Cardiac septum (tissue), 1 donor: ENCODE data around the gene RHAG. TPM values are rescaled to one million over a fixed set of nuclear protein-coding genes. Genes with fewer than 3 reads are reported as not detected.
"Not testable (repeated sequence)": the region's sequence is repeated elsewhere in the genome, so short reads cannot be mapped to it uniquely, and the experiment has no call there.

ENCODE experiments used
- DNase-seq: peaks from one replicate; pipeline ENCODE4 v3.0.0-alpha.2; 2020; ENCODE audit warnings: low spot score
- intact Hi-C: fragments of 100-400 bp; cut with DNase I; formaldehyde crosslinking; loops from one replicate; pipeline ENCODE4 v1.14.0; 2022
- long read RNA-seq: library from polyadenylated mRNA; unstranded; transcript quantifications from one replicate; pipeline ENCODE4 v2.0.0, GENCODE V29; 2021
- total RNA-seq: library from RNA; stranded (reverse); fragmentation: NEBNext Ultra II Directional; extraction: Animal tissue kit (Norgen Biotek cat#: 25700); gene quantifications from one replicate; pipeline ENCODE4 v1.2.1, GENCODE V29; 2021
- donor health status: DM: no; HTN: no; CAD: no.

RHAG gene
- not detected for total RNA-seq
- long read RNA-seq, partial matches to known transcripts, result 0 of 1 reads
- long read RNA-seq, other reads (novel, unspliced or antisense), result 1 of 1 reads

DNA sequence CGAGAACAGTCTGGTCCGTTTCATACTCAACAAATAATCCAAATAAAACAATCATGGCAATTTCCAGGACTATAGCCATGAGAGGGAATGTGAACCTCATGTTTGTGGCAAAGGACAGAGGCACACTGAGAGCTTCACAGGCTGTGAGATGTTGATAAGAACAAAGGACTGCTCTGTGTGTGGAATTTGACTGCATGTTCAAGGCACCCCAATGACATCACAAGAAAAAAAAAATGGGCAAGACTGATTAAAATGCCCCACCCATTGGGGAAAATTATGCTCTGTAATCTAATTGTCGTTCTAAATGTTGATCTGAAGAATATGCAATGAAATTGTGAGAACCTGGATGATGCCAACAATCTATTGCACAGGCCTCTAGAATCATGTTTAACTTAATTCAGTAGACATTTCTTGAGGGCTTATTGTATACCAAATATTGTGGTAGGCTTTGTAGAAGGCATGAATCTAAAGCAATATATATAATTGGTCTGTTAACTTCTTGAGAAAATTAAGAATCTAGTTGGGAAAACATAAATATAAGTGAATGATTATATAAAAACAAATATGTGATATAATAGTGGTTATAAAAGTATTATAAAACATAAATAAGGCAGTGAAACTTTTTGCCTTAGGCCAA is at the start of gene RHAG:
RHAG (minus strand) TSS at position 127 of the 637 bp plus-strand sequence; CDS start at position 100, 27 bp downstream.
- intact Hi-C loops, result no loop called here
- DNase-seq, result no peak

DNA sequence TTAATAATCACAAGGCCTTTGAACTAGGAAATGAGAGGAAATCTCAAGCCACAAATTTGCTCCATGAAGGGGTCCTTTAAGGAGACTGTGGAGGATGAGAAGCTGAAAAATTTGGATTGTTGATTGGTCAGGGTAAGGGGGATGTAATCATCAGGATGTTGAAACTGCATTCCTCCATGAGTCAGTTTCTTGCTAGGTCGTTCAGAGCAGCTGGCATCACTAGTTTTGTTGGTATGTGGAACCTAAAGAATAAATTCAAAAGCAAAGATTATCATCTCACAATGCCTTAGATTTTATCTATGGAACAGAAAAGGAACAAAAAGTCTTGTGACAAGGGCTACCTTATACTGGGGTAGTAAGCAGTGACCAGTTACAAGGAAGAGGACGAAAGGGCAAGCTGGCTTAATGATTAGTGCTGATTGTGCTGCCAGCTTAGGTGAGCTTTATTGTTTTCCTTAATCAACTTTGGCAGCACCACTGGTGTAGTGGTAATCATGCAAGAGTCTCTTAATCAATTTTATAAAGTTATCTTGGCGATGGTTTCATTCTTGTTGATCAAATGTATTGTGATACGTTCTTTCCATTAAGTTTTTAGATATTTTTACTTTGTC is 40.1 kb upstream of the RHAG start:
- no peak for DNase-seq
- intact Hi-C loops, result no loop called here

DNA sequence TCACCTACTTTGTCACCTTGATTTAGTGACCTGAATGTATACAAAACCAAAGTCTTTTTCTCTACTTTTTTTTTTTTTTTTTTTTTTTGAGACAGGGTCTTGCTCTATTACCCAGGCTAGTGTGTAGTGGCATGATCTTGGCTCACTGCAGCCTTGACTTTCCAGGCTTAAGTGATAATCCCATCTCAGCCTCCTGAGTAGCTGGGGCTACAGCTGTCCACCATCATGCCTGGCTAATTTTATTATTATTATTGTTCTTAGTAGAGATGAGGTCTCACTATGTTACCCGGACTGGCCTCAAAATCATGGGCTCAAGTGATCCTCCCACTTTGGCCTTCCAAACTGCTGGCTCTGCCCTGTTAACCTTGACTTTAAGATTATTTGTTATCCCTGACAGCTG is 39.2 kb upstream of the RHAG start:
- intact Hi-C loops, result no loop called here
- no peak for DNase-seq

DNA sequence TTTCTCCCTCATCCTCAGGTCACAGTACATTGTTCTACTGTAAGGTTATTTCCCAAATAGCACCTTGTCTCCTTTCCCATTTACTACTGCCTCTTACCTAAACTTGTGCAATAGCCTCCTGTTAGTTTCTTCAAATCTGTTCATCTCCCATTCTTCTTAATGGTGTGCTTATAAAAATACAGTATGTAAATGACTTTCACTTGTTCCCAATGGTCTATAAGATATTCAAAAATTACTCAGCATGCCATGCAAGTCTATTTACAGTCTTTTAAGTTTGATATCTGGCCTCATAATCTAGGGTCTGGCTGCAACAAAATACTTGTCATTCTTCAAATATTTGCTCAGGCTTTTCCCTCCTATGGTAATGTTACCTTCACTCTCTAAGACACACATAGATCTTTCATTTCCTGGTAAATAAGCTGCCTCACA is 31.5 kb upstream of the RHAG start:
- no peak for DNase-seq
- intact Hi-C loops, result no loop called here

DNA sequence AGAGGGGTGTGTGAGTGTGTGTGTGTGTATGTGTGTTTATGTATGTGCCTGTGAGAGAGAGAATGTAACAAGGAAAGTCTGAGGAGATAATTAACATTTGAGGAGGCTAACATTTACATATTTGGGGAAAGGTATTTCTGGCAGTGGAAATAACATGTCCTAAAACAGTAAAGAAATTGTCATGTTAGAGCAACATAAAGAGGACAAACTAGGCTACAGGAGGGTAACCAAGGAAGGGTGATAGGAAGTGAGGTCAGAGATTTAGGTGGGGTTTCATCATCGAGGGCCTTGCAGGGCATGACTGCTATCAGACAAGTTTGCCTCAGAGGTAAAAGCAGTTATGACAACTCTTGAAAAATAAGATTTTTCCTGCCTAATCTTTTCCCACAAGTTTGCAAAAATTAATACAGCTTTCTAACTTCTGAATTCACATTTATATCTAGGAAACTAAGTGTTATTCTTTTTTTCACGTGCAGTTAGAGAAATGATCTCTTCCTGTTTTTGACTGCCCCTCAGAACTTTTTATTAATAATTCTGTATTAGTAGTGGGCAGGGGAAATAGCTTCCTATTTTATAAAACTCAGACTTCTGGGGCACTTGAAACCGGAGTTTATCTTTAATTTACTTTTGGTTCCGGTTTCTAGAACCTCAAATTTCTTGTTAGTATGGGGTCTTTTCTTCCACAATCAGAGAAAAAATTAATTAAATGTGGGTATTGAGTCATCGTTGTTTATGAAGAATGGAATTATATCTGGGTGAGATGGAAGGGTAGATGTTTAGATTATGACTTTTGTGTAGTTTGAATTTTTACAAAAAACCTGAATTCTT is 30.5 kb upstream of the RHAG start:
- no peak for DNase-seq
- intact Hi-C loops, result no loop called here

DNA sequence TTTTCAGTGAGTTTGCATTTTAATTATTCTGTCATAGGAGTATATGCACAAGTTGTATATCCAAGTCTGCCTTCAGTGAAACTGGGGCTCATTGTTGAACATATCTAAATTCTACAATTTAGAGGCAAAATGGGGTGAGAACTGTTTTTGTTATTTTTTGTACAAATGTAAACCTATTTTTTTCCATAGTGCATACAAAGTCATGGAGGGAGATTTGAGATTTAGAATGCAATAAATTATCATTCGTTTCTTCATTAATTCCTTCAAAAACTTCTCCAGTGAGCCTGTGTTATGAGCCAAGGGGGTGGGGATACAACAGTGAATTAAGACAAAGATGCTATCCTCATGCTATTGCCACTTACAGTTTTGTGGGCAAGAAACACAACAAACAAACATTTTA is 29.8 kb upstream of the RHAG start:
- intact Hi-C loops, result no loop called here
- no peak for DNase-seq

DNA sequence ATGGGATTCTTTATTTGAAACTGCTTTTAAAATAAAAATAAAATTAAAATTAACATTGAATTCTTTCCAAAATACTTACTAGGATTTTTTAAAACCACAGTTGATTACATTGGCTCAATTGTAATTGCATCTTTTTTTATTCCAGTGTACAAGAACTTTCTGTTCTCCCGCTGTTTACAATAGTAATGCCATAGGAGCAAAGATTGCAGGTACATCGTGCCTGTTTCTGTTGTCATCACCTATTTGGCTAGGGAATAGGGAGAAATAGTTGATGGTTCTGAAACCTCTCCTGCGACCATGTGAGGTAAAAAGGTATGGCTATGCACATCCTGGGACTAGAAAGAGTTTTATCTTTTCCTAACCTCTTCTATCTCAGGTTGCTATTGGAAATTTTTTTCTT is 28.2 kb upstream of the RHAG start:
- no peak for DNase-seq
- intact Hi-C loops, result no loop called here

DNA sequence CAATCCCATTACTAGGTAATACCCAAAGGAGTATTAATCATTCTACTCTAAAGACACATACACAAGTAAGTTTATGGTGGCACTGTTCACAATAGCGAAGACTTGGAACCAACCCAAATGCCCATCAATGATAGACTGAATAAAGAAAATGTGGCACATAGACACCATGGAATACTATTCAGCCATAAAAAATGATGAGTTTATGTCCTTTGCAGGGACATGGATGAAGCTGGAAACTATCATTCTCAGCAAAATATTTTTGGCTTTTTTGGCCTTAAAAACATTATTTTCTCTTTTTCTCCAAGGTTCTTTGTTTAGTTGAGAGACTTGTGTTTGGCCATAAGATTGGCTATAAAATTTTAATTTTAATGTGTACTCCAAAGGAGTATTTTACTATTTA is 27.4 kb upstream of the RHAG start:
- intact Hi-C loops, DNase-seq: not testable (repeated sequence)

DNA sequence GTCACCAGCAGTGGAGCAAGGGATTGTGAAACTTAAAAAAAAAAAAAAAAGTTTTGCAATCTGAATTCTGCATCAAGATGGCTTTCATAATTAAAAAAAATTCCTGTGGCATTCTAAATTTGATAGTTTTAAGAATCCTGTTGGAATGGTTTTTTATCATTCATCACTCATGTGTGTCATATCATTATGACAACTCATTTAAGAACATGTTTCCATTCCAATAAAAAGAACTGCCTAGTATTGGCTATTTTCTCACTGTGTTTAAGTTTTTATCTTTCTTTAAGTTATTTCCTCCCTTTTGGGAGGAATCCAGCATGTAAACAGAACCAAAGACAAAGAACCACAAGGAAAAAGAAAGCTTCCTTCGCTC is 26.2 kb upstream of the RHAG start:
- intact Hi-C loops, result no loop called here

DNA sequence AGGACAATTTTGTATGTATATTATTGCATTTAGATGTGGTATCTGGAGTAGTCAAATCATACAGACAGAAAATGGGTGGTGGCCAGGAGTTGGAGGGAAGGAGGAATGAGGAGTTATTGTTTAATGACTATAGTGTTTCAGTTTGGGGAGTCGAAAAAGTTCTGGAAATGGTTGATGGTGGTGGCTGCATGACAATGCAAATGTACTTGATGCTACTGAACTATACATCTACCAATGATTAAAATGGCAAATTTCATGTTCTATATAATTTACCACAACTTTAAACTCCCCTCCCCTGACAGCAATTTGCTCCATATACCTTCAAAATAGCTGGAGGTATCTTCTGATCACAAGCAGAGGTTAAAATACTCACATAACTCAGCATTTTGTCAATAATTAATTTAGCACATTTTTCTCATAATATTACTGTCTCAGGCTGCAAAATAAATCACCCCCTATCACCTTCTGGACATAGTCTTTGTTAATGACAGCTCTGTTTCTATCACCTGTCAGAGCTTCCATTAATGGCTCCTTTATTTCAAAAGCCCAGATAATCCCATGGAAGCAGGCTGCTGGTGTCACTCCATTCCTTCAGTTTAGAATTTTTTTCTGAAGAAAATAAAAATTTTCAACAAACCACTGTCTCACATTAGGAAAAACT is 25.7 kb upstream of the RHAG start:
- intact Hi-C loops, result no loop called here
- DNase-seq, result no peak

More for the DNA sequence above, 26.2 kb upstream of the RHAG start:
- no peak for DNase-seq

DNA sequence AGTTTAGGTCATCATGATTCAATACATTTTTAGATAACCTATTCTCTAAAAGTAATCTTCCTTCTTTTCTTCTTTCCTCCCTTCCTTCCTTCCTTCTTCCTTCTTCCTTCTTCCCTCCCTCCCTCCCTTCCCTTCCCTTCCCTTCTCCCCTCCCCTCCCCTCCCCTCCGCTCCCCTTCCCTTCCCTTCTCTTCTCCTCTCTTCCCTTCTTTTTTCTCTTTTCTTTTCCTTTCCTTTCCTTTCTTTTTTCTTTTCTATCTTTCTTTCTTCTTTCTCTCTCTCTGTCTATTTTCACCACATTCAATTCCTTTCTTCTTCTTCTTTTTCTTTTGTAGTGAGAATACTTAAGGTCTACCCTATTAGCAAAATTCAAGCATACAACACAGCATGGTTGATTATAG is 17.3 kb upstream of the RHAG start:
- intact Hi-C loops, result no loop called here
- no peak for DNase-seq

DNA sequence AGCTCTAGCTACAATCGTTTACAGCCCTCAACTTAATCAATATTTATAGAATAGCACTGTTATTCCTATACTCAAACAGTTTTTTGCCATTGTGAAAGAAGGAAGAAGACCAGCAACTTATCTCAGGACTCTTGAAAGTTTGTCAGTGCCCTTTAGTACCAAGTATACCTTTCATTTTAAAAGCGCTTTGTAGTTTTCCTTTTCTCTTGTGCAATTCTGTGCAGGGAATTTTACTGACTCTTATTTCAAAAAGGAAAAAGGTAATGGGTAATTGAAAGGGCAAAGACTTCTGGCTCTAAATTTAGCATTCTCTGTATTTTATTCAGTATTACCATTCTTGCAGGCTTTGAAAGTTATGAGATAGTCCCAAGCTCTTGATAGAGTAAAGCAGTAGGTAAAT is 16.8 kb upstream of the RHAG start:
- intact Hi-C loops, result no loop called here
- no peak for DNase-seq

DNA sequence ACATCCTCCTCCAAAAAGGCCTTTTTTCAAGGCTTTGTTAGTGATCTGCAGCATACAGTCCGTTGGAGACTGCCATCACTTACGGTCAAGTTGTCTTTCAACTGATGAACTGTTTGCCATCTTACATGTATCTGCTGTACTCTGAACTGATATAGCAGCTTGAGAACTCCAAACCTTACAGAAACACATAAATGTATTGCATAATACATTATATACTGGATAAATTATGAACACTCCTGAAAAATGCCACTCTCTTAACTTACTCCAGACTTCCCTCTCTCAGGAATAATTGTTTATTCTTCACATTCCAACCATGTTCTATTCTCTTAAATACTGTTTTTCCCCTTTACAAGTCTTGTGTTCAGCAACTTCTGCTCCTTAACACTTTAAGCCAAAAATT is 14.6 kb upstream of the RHAG start:
- intact Hi-C loops, result no loop called here

DNA sequence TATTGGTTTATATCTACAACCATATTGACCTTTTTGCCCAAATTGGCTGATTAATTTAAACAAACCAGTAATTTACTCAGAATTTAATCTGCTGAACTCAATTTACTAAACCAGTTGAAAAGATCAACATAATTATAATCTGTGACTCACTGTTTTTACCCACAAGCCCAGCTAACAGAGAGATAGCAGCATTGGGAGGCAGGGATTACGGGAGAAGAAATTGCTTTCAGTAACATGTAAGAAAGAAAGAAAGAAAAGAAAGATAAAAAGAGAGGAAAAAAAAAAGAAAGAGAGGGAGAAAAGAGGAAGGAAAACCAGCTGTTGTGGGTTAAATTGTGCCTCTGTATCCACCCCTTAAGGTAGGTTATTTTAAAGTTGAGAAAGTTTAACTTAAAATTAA is 13.3 kb upstream of the RHAG start:
- no peak for DNase-seq

More for the DNA sequence above, 14.6 kb upstream of the RHAG start:
- no peak for DNase-seq

DNA sequence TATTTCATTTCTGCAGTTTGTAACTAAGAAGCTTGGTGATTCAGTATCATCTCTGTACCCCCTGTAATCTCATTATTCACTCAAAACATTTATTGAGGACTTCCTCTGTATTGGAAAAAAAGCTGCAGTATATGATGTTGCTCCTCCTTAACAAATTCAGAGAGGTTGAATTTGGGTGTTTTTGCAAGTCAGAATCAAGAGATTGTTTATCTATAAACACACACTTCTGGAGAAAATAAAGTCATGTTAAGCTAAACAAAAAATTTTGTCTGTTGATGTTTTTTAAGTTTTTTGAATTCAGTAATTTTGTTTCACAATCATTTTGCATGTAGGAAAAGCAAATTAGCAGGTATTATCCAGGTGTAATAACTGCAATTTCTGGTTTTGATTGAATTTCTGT is 11.4 kb upstream of the RHAG start:
- intact Hi-C loops, result no loop called here
- no peak for DNase-seq

More for the DNA sequence above, 13.3 kb upstream of the RHAG start:
- intact Hi-C loops, result no loop called here

DNA sequence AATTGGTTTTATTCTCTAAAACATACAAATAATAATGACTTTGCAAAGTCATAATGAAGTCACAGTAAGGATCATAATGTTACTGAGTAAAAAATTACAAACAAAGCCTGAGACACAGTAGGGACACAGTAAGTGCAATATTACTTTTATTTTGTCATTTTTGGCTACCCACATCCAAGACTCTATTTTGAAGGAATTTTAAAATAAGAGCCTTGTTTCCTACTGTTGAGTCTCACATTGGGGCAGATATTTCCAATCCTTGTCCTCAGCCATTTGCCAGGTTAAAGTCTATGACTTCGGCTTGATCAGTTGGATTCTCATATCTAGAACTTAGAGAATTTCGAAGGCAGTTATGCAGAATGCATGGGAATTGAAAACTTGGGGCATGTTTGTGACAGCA is 10.8 kb upstream of the RHAG start:
- intact Hi-C loops, result no loop called here
- no peak for DNase-seq

DNA sequence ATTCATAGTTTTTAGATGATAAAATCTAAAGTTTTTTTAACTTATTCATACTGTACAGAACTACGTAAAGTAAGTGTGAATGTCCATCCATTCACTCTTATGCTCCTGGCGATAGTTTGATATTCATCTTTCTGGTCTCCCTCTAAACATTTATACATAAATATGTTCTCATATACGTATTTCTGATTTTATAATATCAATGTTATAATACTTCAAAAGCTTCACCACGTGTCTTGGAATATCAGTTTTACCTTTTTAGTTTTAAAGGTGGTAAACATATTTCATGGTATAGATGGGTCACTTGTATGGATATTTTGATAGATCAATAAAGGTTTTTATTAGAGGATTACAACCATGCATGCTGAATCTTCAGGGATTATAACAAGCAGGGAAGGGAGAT is 10.3 kb upstream of the RHAG start:
- intact Hi-C loops, result no loop called here
- no peak for DNase-seq

DNA sequence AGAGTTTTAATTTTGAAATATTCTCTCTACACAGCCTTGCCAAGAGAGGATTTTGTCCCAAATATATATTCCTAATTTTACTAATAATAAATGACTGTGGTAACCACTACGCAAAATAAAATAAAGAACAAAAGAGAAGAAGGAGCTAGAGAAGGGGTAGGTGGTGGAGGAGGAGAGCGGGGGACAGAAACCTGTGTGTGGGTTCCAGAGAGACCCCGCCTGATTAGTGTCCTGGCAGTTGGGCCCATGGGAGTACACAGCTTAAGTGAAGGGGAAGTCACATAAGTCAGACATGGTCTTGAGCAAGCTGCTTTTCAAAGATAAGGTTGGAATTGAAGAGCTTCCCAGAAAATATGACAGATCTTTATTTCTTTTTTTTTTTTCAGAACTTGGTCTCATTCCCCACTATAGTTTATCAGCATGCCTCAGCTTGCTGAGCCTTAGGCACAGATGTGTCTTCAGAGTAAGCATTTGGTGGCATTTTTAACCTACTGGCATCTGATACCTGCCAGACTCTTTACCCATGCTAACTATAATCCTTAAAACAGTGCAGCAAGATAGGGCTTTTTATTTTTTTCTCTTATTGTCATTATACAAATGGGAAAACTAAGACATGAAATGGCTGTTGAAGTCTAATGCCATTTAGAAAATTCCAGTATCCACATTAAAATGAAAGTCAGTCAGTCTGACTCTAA is 9.6 kb upstream of the RHAG start:
- DNase-seq, result no peak
- intact Hi-C loops, result no loop called here

DNA sequence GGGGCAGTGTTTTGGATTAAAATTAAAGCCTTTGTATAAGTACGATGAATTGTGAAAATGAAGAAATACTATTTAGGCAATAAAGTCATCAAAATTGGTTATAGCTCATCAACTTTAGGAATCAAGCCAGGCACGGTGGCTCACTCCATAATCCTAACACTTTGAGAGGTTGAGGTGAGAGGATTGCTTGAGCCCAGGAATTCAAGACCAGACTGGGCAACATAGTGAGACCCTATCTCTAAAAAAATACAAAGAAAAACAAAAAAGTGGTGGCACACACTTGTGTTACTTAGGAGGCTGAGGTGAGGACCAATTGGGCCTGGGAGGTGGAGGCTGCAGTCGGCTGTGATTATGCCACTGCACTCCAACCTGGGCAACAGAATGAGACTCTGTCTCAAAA is 8.5 kb upstream of the RHAG start:
- intact Hi-C loops, result no loop called here
- no peak for DNase-seq
